Small intestine (tissue), 7 donors: ENCODE measurements around the gene N4BP2L2. TPM values are rescaled to one million over a fixed set of nuclear protein-coding genes. Genes with fewer than 3 reads are reported as not detected.

ENCODE experiments used
- DNase-seq, 2 donors: peaks; one replicate each; pipeline versions ENCODE4 v3.0.0 to v3.0.0-alpha.2; 2013
- FAIRE-seq: peaks from 2 replicates; lab custom pipeline; 2012; peaks lifted over from hg19 to GRCh38; lab: Jason Lieb, UNC
- H3K27ac ChIP-seq, 3 donors: one replicate each; pipeline ENCODE4 v1.5.1; 2013; ENCODE audit warnings: low read length in 2 of 3, mild to moderate bottlenecking in 2 of 3, control low read depth in 1 of 3, inconsistent platforms in 1 of 3, low read depth in 1 of 3, moderate library complexity in 1 of 3
- H3K27me3 ChIP-seq, 3 donors: one replicate each; pipeline ENCODE4 v1.6.1; 2013; ENCODE audit warnings: low read length in 3 of 3, inconsistent platforms in 1 of 3; ENCODE audit not compliant: control insufficient read depth in 3 of 3, insufficient read depth in 3 of 3
- H3K36me3 ChIP-seq, 3 donors: one replicate each; pipeline ENCODE4 v1.6.1; 2013; ENCODE audit warnings: low read length in 3 of 3, inconsistent platforms in 1 of 3, low read depth in 1 of 3, mild to moderate bottlenecking in 1 of 3, moderate library complexity in 1 of 3; ENCODE audit not compliant: control insufficient read depth in 3 of 3, insufficient read depth in 2 of 3
- H3K4me1 ChIP-seq, 3 donors: one replicate each; pipeline ENCODE4 v1.6.1; 2013; ENCODE audit warnings: low read length in 2 of 3, inconsistent platforms in 1 of 3, low read depth in 1 of 3, mild to moderate bottlenecking in 1 of 3, moderate library complexity in 1 of 3; ENCODE audit not compliant: control insufficient read depth in 3 of 3, insufficient read depth in 2 of 3
- H3K4me3 ChIP-seq, 3 donors: one replicate each; pipeline ENCODE4 v1.5.1; 2013; ENCODE audit warnings: low read length in 3 of 3, control low read depth in 1 of 3, inconsistent platforms in 1 of 3, low read depth in 1 of 3, mild to moderate bottlenecking in 1 of 3, moderate library complexity in 1 of 3
- H3K9me3 ChIP-seq, 2 donors: one replicate each; pipeline ENCODE4 v1.6.1; 2013; ENCODE audit warnings: low read depth in 1 of 2, low read length in 1 of 2; ENCODE audit not compliant: control insufficient read depth in 2 of 2, insufficient read depth in 1 of 2
- WGBS, 3 donors: extraction: QIAGEN DNeasy Blood & Tissue Kit; methylation state at CpG; one replicate each; pipeline ENCODE4 v1.1.7; 2013; 5-methylcytosine and 5-hydroxymethylcytosine counted together
- polyA plus RNA-seq, 4 donors: library from polyadenylated mRNA; stranded (reverse) in 3 of 4; unstranded in 1 of 4; fragments of 200-250 nt in 3 of 4; fragments of 120-200 nt in 1 of 4; gene quantifications; one replicate each; pipeline versions ENCODE4 v1.2.1 to v1.2.3, GENCODE V29; 2013
- donor health status: healthy with polysubstance abuse.
- donor health status: control.
- donor health status: control.
- donor health status: Bipolar disorder and iron deficiency.
- donor health status: healthy.

N4BP2L2 gene
- polyA plus RNA-seq, 4 donors, result 31.9 to 168 (median 39.8) TPM

- no peak for FAIRE-seq
- Histone ChIP-seq H3K27me3 (no peaks in the 10 kb centered on the region), H3K9me3 (no peaks in the 10 kb centered on the region), H3K36me3 (no peaks in the 10 kb centered on the region), H3K27ac (no peak overlapping the region), H3K4me1 (no peaks in the 10 kb centered on the region), H3K4me3 (no peak overlapping the region)
- 91 to 96% (median 93%) methylated on average over 2 of the region's 2 CpGs for WGBS, 3 donors
- no peak for DNase-seq
Observed at GRCh38 chr13:32545083-32545482, 6.5 kb upstream of the N4BP2L2 start.

GRCh38 chr13:32542221-32542620 is 3.6 kb upstream of the N4BP2L2 start:
- Histone ChIP-seq H3K36me3 (no peaks in the 10 kb centered on the region), H3K27me3 (no peaks in the 10 kb centered on the region), H3K9me3 (no peaks in the 10 kb centered on the region), H3K4me3 (no peak overlapping the region), H3K27ac (no peak overlapping the region), H3K4me1 (peaks cover 0 to 2% (median 0%) of the 10 kb centered on the region in 3 donors)
- FAIRE-seq, result no peak
- no peak for DNase-seq
- WGBS, 3 donors, result 82 to 89% (median 83%) methylated on average over 2 of the region's 2 CpGs

- Histone ChIP-seq H3K36me3 (peaks cover 0 to 5% (median 3%) of the 10 kb centered on the region in 3 donors), H3K9me3 (no peaks in the 10 kb centered on the region), H3K4me3 (peak overlapping the region; percentile 65 to 92 (median 85)), H3K27ac (peak overlapping the region; percentile 87 to 97 (median 93)), H3K4me1 (peaks cover 0 to 6% (median 3%) of the 10 kb centered on the region in 3 donors), H3K27me3 (no peaks in the 10 kb centered on the region)
- FAIRE-seq (no peak), DNase-seq (no peak)
- WGBS, 3 donors, result 0 to 1% (median 0%) methylated on average over 23 of the region's 23 CpGs
Observed at GRCh38 chr13:32538143-32538620, 413 bp downstream of the N4BP2L2 start.

- no peaks in the 10 kb centered on the region for H3K27me3 ChIP-seq
- FAIRE-seq, result no peak
- no peaks in the 10 kb centered on the region for H3K9me3 ChIP-seq
- peak overlapping the region; percentile 65 to 92 (median 85) for H3K4me3 ChIP-seq
- H3K4me1 ChIP-seq, result peaks cover 0 to 6% (median 3%) of the 10 kb centered on the region in 3 donors
- peaks cover 0 to 5% (median 3%) of the 10 kb centered on the region in 3 donors for H3K36me3 ChIP-seq
- peak in 1 of 2 donors; percentile 4 for DNase-seq
- 5 to 18% (median 15%) methylated on average over 18 to 22 of the region's 22 CpGs for WGBS, 3 donors
- peak overlapping the region; percentile 87 to 97 (median 93) for H3K27ac ChIP-seq
Observed at GRCh38 chr13:32537580-32538142, 934 bp downstream of the N4BP2L2 start.

GRCh38 chr13:32535748-32536147 is 2.8 kb downstream of the N4BP2L2 start:
- Histone ChIP-seq H3K27me3 (no peaks in the 10 kb centered on the region), H3K27ac (no peak overlapping the region), H3K4me1 (peaks cover 0 to 7% (median 6%) of the 10 kb centered on the region in 3 donors), H3K9me3 (no peaks in the 10 kb centered on the region), H3K36me3 (peaks cover 0 to 5% (median 3%) of the 10 kb centered on the region in 3 donors), H3K4me3 (no peak overlapping the region)
- FAIRE-seq (no peak), DNase-seq (no peak)
- WGBS, 3 donors, result 86 to 98% (median 94%) methylated on average over 2 of the region's 2 CpGs

- no peaks in the 10 kb centered on the region for H3K9me3 ChIP-seq
- peaks cover 0 to 8% (median 7%) of the 10 kb centered on the region in 3 donors for H3K4me1 ChIP-seq
- H3K27me3 ChIP-seq, result no peaks in the 10 kb centered on the region
- H3K27ac ChIP-seq, result no peak overlapping the region
- DNase-seq (no peak), FAIRE-seq (no peak)
- WGBS, 3 donors, result 16 to 33% (median 22%) methylated on average over 1 of the region's 1 CpG
- no peak overlapping the region for H3K4me3 ChIP-seq
- peaks cover 0 to 5% (median 3%) of the 10 kb centered on the region in 3 donors for H3K36me3 ChIP-seq
Observed at GRCh38 chr13:32535115-32535514, 3.5 kb downstream of the N4BP2L2 start.

- peaks cover 0 to 7% (median 6%) of the 10 kb centered on the region in 3 donors for H3K4me1 ChIP-seq
- H3K27ac ChIP-seq, result peak overlapping the region; percentile 48 to 79 (median 59)
- WGBS, 3 donors, result 7 to 20% (median 11%) methylated on average over 2 of the region's 2 CpGs
- H3K27me3 ChIP-seq, result no peaks in the 10 kb centered on the region
- DNase-seq (peak; percentile 69 to 71), FAIRE-seq (no peak)
- H3K4me3 ChIP-seq, result peak overlapping the region in 1 of 3 donors; percentile 15
- H3K9me3 ChIP-seq, result no peaks in the 10 kb centered on the region
- peaks cover 0 to 5% (median 0%) of the 10 kb centered on the region in 3 donors for H3K36me3 ChIP-seq
Observed at GRCh38 chr13:32530841-32531253, 7.7 kb downstream of the N4BP2L2 start.

- peaks cover 1 to 4% (median 2%) of the 10 kb centered on the region in 3 donors for H3K36me3 ChIP-seq
- peak in 1 of 2 donors; percentile 24 for DNase-seq
- peak; percentile 19 for FAIRE-seq
- no peaks in the 10 kb centered on the region for H3K27me3 ChIP-seq
- no peak overlapping the region for H3K27ac ChIP-seq
- no peak overlapping the region for H3K4me3 ChIP-seq
- H3K9me3 ChIP-seq, result no peaks in the 10 kb centered on the region
- peaks cover 0 to 4% (median 3%) of the 10 kb centered on the region in 3 donors for H3K4me1 ChIP-seq
- 15 to 51% (median 30%) methylated on average over 3 of the region's 3 CpGs for WGBS, 3 donors
Observed at GRCh38 chr13:32528358-32528757, 10.2 kb downstream of the N4BP2L2 start.
